ENCODE results near the gene TPCN1.

GRCh38 chr12:113296557-113297213 lies 75.4 kb downstream of the TPCN1 start:
- TF ChIP-seq EZH2 (IDR thresholded peaks at IDR 0.05; ENCODE audit: borderline replicate concordance) (no peak), CTCF (IDR thresholded peaks at IDR 0.05; ENCODE audit: poor library complexity) (no peak), EZH2phosphoT487 (IDR thresholded peaks at IDR 0.05; ENCODE audit: low read depth, severe bottlenecking, unreplicated experiment) (no peak)

All from hepatocyte (in vitro differentiated cells).